Activated T-helper 9 cell treated with anti-CD3 and anti-CD28 coated beads, Interleukin-2, amount 50 U/mL, for 16 hours (primary cell): Measurements from ENCODE around the gene HS2ST1.
"Not testable (repeated sequence)": the region's sequence is repeated elsewhere in the genome, so short reads cannot be mapped to it uniquely, and the experiment has no call there.

ENCODE experiments used
- DNase-seq: peaks from one replicate; pipeline ENCODE4 v3.0.0-alpha.2; 2020; ENCODE audit warnings: low read depth

The HS2ST1 gene

GRCh38 chr1:87023326-87023725 is 108.9 kb downstream of the HS2ST1 start:
- DNase-seq, result no peak

DNA sequence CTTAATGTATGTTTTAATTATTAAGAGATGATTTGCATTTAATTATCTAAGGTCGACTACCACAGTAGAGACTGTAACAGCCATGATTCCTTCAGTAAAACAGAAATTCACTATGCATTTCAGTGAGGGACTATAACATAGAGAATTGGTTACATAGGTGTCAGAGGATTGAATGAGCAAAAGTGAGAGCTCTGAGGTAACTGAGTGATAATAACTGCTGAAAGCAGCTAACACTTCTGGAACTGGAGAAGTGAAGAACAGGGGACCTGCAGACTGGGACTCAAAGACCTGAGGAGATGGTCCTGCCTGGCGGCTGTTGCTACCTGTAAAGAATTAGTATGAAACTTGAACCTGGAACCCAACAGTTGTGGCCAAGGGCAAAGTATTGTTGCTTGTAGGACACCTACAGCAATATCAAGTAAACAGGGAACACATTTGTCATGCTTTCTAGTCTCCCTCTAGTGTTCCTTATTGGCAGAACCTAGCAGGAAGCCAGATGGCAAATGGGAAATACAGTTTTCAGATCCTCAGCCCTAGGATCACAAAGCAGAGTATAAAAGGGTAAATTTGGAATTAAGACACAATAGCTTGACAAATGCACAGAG is 110.6 kb downstream of the HS2ST1 start:
- no peak for DNase-seq

DNA sequence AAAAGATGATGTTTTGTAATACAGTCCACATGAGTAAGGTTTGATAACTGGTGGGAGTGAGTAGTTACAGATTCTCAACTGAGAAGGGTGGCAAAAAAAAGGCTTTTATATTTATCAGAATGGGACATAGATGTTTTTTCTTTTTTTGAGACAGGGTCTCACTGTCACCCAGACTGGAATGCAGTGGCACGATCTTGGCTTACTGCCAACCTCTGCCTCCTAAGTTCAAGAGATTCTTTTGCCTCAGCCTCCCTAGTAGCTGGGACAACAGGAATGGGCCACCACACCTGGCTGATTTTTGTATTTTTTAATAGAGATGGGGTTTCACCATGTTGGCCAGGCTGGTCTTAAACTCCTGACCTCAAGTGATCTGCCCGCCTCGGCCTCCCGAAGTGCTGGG is 113.1 kb downstream of the HS2ST1 start:
- DNase-seq, result not testable (repeated sequence)

DNA sequence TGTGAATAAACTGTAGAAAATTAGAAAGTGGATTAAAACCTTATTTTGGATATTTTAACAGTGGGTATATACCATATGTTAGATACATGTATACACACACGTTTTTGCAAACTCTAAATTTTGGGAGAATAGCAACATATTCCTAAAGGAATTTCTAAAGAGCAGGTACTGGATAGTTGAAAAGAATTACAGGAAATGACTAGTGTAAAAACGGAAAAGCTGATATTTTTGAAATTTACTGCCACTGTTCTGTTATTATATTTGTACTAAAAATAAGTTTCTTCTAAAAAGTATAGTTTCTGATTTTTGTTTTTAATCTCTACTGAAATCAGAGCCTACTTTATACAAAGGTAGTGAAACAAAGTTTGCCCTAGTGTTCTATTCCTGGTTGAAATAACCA is 114.1 kb downstream of the HS2ST1 start:
- DNase-seq, result no peak

- no peak for DNase-seq
These were observed 116.6 kb downstream of the HS2ST1 start for GRCh38 chr1:87030740-87031690.

- DNase-seq, result no peak
These were observed 119.9 kb downstream of the HS2ST1 start for GRCh38 chr1:87034351-87034750.

GRCh38 chr1:87039096-87039495 is 124.7 kb downstream of the HS2ST1 start:
- no peak for DNase-seq

DNA sequence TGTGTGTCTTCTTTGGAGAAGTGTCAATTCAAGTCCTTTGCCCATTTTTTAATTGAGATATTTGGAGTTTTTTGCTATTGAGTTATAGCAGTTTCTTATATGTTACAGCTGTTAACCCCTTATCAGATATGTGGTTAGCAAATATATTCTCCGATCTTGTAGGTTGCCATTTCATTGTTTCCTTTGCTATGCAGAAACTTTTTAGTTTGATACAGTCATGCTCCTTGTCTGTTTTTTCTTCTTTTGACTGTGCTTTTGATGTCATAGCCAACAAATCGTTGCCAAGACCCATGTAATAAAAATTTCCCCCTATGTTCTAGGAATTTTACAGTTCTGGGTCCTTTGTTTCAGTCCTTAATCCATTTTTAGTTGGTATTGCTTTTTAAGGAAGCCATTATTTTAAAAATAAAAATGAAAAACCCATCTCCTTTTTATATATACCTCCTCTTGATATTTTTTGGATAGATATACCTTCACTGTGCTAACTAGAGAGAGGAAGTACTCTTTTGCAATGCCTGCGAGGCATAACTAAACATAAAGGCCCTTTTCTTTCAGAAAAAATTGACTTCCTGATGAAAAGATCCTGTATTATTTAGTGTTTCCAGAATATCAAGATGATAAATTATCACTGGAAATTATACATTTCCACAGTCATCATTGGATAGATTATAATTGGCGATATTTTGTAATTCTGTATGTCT is 127.8 kb downstream of the HS2ST1 start:
- DNase-seq, result no peak

DNA sequence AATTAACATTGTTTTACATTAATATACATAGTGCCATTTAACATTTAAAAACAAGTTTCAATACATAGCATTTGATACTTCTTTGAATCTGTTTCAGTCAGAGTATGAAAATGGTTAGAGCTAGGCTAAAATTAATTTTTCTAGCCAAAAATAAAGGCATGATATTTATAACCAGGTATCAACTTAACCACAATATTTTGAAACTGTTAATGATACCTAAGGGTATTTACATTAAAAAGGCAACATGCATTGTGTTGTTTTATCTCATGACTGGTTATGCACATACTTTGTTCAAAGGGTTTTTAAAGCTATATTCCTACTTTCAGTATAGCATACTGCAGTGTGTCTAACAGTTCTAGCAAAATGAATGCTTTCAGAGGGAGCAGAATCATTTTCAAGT is 130.0 kb downstream of the HS2ST1 start:
- DNase-seq, result no peak

- DNase-seq, result no peak
These were observed 130.4 kb downstream of the HS2ST1 start for GRCh38 chr1:87044840-87045239.

DNA sequence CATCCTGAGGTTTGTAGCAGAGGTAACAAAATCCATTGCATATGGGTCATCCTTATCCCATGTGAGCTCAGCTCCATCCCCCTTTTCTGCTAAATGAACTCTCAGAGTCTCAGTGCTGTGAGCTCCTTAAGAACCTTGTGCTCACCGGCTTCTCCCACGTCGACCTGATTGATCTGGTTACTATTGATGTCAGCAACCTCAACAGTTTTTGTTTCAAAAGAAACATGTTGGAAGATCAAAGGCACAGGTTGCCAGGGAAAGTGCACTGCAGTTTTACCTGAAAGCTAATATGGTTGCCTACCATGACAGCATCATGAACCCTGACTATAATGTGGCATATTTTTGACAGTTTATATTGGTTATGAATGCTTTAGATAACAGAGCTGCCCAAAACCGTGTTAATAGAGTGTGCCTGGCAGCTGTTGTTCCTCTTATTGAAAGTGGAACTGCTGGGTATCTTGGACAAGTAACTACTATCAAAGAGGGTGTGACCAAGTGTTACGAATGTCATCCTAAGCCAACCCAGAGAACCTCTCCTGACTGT is 131.4 kb downstream of the HS2ST1 start:
- DNase-seq, result no peak

GRCh38 chr1:87046951-87047350 is 132.5 kb downstream of the HS2ST1 start:
- no peak for DNase-seq

DNA sequence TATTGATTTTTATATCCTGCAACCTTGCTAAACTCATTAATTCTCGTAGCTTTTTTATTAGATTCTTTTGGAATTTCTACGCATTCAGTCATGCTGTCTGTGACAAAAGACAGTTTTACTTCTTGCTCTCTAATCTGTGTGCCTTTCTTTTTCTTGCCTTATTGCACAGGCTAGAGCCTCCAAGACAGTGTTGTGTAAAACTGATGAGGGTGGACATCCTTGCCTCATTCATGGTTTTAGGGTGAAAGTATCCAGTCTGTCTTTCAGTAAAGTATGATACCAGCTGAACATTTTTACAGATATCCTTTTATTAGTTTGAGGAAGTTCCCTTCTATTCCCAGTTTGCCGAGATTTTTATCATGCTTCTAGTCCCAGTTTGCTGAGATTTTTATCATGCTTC is 133.8 kb downstream of the HS2ST1 start:
- no peak for DNase-seq

DNA sequence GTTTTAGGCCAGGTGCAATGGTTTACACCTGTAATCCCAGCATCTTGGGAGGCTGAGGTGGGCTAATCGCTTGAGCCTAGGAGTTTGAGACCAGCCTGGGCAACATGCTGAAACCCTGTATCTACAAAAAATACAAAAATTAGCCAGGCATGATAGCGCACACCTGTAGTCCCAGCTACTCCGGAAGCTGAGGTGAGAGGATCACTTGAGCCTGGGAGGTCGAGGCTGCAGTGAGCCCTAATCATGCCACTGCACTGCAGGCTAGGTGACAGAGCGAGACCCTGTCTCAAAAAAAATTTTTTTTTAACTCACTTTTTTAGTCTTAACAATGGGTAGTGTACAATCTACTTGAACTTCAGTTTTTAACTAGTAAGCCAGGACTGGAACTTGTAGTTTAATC is 137.5 kb downstream of the HS2ST1 start:
- no peak for DNase-seq

- no peak for DNase-seq
These were observed 138.0 kb downstream of the HS2ST1 start for GRCh38 chr1:87052400-87052799.

GRCh38 chr1:87052961-87053360 is 138.5 kb downstream of the HS2ST1 start:
- no peak for DNase-seq

DNA sequence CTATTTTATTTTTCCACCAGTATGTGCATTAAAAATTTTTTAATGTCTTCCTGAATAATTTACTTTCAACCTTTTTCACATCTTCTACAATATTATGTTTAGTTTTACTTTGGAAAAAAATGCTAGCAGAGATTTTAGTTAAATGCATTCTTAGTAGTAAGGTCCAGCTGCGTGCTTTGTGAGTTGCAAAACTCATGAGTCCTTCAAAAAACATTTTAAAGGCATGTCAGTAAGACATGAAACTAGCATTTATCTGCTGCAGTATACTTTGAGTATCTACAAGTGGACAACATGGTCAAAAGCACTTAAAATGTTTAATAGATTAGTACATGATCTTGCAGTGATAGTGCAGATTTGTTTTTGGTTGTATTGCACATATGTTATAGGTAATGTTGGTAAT is 139.0 kb downstream of the HS2ST1 start:
- DNase-seq, result no peak

- DNase-seq, result no peak
These were observed 142.5 kb downstream of the HS2ST1 start for GRCh38 chr1:87056974-87057373.

- no peak for DNase-seq
These were observed 143.9 kb downstream of the HS2ST1 start for GRCh38 chr1:87058343-87058649.

DNA sequence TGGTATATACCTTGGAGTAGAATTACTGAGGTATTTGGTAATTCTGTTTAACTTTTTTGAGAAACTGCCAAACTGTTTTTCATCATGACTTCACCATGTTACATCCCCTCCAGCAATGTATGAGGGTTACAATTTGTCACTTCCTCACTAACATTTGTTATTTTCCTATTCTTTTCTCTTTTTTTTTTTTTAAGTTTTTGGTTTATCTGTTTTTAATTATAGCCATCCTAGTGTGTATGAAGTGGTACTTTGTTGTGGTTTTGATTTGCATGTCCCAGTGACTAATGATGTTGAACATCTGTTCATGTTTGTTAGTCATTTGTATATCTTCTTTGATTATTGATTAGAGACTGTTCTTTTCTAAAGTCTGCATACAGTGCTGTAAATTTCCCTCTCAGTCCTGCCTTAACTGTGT is 147.3 kb downstream of the HS2ST1 start:
- no peak for DNase-seq

DNA sequence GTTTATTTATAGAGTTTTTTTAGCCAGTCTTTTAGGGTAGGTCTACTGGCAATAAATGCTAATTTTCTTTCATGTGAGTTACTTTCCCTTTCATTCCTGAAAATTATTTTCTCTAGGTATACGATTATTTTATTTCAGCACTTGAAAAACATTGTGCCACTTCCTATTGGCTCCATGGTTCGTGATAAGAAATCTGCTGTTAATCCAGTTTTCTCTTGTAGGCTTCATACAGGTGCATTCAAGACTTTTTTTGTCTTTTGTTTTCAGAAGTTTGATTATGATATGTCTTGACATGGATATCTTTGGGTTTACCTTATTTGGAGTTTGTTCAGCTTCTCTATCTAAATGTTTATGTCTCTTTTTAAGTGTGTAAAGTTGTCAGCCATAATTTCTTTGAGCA is 148.3 kb downstream of the HS2ST1 start:
- DNase-seq, result no peak

DNA sequence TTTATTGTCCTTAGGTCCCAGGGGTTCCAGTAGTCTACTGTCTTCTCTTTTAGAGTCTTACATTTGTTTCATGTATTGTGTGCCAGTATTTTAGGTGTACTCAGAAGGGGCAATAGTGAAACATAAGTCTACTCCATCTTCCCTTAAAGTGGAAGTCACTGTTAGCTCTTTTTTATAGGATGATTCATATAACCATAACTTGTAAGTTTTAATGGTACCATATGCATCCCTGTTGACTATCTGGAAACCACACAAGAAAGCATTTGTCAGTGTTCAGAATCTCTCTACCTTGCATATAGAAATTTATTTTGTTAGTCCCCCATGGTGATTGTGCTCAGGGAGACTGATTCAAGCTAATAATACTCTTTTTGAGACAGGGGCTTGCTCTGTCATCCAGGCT is 149.9 kb downstream of the HS2ST1 start:
- no peak for DNase-seq

DNA sequence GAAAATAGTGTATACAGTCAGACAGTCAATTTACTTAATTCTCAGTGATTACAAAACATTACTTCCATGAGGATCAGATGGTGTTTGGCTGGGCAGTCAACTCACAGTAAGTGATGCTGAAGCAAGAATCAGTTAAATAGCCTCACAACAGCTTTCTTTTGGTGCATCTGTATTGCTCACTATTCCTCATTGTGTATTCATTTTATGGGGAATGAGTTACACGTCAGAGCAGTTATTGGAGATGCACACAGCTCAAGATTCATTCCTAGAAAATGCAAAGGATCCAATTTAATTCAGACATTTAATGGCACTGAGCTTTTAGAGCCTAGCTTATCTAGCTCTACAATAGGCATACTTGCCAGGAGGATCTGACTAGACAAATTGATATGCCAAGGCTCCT is 150.6 kb downstream of the HS2ST1 start:
- no peak for DNase-seq
